K562 (cell line): ENCODE results near the gene BCAS3. TPM values are rescaled to one million over a fixed set of nuclear protein-coding genes. Genes with fewer than 3 reads are reported as not detected.

ENCODE experiments used
- ATAC-seq: fragments of 200-7000 bp; cut with Tn5 transposase; 3 replicates; pipeline ENCODE4 v1.9.1; 2020; ENCODE audit warnings: moderate library complexity
- BruUV-seq: library from RNA; stranded (reverse); fragments of 400-500 nt; replicated peaks from 2 replicates; lab custom pipeline; 2021; lab: Mats Ljungman, UMichigan
- CTCF ChIA-PET: fragments of 300-600 bp; formaldehyde crosslinking; extraction: SDS; loops from one replicate; lab custom pipeline; 2021; ENCODE audit warnings: low intra/inter-chr PET ratio; lab: Yijun Ruan, JAX
- POLR2A ChIA-PET: fragments of 300-600, 350-650 bp; sonication (Branson Sonifier 250); formaldehyde crosslinking; extraction: SDS; loops from one replicate; lab custom pipeline; 2021; ENCODE audit warnings: antibody characterized with exemption, inconsistent platforms; lab: Yijun Ruan, JAX
- DNase-seq, 4 experiments: peaks; one replicate each; pipeline versions ENCODE4 v3.0.0 to v3.0.0-alpha.2; 2011 to 2018; ENCODE audit warnings: low spot score in 3 of 4, mixed read lengths in 3 of 4; ENCODE audit errors: extremely low read depth in 1 of 4
- FAIRE-seq: peaks from 2 replicates; lab custom pipeline; 2011; peaks lifted over from hg19 to GRCh38; lab: Jason Lieb, UNC
- H2AFZ ChIP-seq: 2 replicates; pipeline ENCODE4 v1.6.0; 2011; ENCODE audit warnings: low read depth, low read length, control low read depth, inconsistent platforms
- H3K27ac ChIP-seq: fragments of 200-600 bp; 3 replicates; pipeline ENCODE4 v1.8.0; 2011; ENCODE audit warnings: low read depth, mild to moderate bottlenecking, control low read depth, inconsistent platforms, low read length, moderate library complexity, mixed read lengths; ENCODE audit errors: extremely low read depth
- H3K27me3 ChIP-seq, 2 experiments: fragments of 300-600 bp in 1 of 2; 2 replicates in 1 of 2; 3 replicates in 1 of 2; pipeline versions ENCODE4 v1.6.0 to v1.8.0; 2011; ENCODE audit warnings: inconsistent platforms in 2 of 2, low read length in 2 of 2, mild to moderate bottlenecking in 1 of 2, mixed read lengths in 1 of 2, moderate library complexity in 1 of 2; ENCODE audit not compliant: control insufficient read depth in 2 of 2, insufficient read depth in 2 of 2
- H3K36me3 ChIP-seq: fragments of 300-600 bp; 3 replicates; pipeline ENCODE4 v1.8.0; 2011; ENCODE audit warnings: mild to moderate bottlenecking, low read length, inconsistent platforms; ENCODE audit not compliant: control insufficient read depth, insufficient read depth
- H3K4me1 ChIP-seq, 2 experiments: fragments of 200-600 bp in 1 of 2; replicated peaks in 1 of 2; 2 replicates in 1 of 2; 3 replicates in 1 of 2; pipeline versions ENCODE4 v1.5.1 to v1.8.0; 2011; ENCODE audit warnings: inconsistent platforms in 2 of 2, low read length in 2 of 2, mild to moderate bottlenecking in 1 of 2, mixed read lengths in 1 of 2, moderate library complexity in 1 of 2; ENCODE audit not compliant: control insufficient read depth in 2 of 2, insufficient read depth in 2 of 2
- H3K4me2 ChIP-seq: 2 replicates; pipeline ENCODE4 v1.6.1; 2011; ENCODE audit warnings: low read length, control low read depth, inconsistent platforms, mixed read lengths; ENCODE audit not compliant: insufficient read depth
- H3K4me3 ChIP-seq: fragments of 200-600 bp; sonication (generic), shearing (Covaris generic); 2 replicates; pipeline ENCODE4 v1.5.1; 2016; ENCODE audit warnings: control low read depth, inconsistent platforms
- H3K79me2 ChIP-seq: fragments of 200-600 bp; 3 replicates; pipeline ENCODE4 v1.8.0; 2011; ENCODE audit warnings: low read length, inconsistent platforms; ENCODE audit not compliant: control insufficient read depth, insufficient read depth
- H3K9ac ChIP-seq, 2 experiments: 2 replicates each; pipeline versions ENCODE4 v1.6.0 to v1.6.1; 2011; ENCODE audit warnings: low read depth in 2 of 2, low read length in 2 of 2, control low read depth in 1 of 2, inconsistent platforms in 1 of 2, mild to moderate bottlenecking in 1 of 2, mixed read lengths in 1 of 2; ENCODE audit not compliant: insufficient read depth in 1 of 2
- H3K9me1 ChIP-seq: one replicate; pipeline ENCODE4 v1.6.0; 2011; ENCODE audit warnings: inconsistent platforms, mild to moderate bottlenecking, low read length, moderate library complexity; ENCODE audit not compliant: control insufficient read depth, insufficient read depth
- H3K9me3 ChIP-seq: replicated peaks from 2 replicates; pipeline ENCODE4 v1.5.1; 2011; ENCODE audit warnings: low read depth, low read length, inconsistent platforms; ENCODE audit not compliant: control insufficient read depth, insufficient read depth
- H4K20me1 ChIP-seq: replicated peaks from 2 replicates; pipeline ENCODE4 v1.6.1; 2011; ENCODE audit warnings: low read length, inconsistent platforms, mixed read lengths; ENCODE audit not compliant: control insufficient read depth, insufficient read depth
- FOSL1 ChIP-seq: fragments of 200-800 bp; sonication (Bioruptor generic); conservative IDR thresholded peaks from 2 replicates; pipeline ENCODE4 v1.6.1; 2016; ENCODE audit warnings: missing genetic modification characterization, missing compliant biosample characterization
- HNRNPUL1 ChIP-seq: fragments of 200-400 bp; formaldehyde crosslinking; IDR thresholded peaks from 2 replicates; pipeline ENCODE4 v1.6.1; 2017; ENCODE audit warnings: low read length
- MCM2 ChIP-seq: fragments of 450-650 bp; IDR thresholded peaks from 2 replicates; pipeline ENCODE4 v1.6.1; 2017; ENCODE audit warnings: low read depth, mild to moderate bottlenecking
- PRMT5 ChIP-seq: sonication (generic); formaldehyde crosslinking; IDR thresholded peaks from 2 replicates; pipeline ENCODE4 v1.5.0; 2020; ENCODE audit warnings: missing genetic modification reagents
- RAD21 ChIP-seq, 2 experiments: fragments of 250-450 bp in 1 of 2; fragments of 450-650 bp in 1 of 2; sonication (Bioruptor Pico) in 1 of 2; formaldehyde crosslinking in 1 of 2; IDR thresholded peaks in 1 of 2; conservative IDR thresholded peaks in 1 of 2; 2 replicates each; pipeline versions ENCODE4 v1.4.0 to v1.8.0; 2020 to 2022; ENCODE audit warnings: mild to moderate bottlenecking in 2 of 2, moderate library complexity in 1 of 2
- ZBTB33 ChIP-seq: sonication (generic); formaldehyde crosslinking; IDR thresholded peaks from 2 replicates; pipeline ENCODE4 v1.8.1; 2023; ENCODE audit warnings: mild to moderate bottlenecking, missing genetic modification reagents
- WGBS: fragments of 100-300 bp; shearing (Covaris generic); methylation state at CpG from one replicate; pipeline ENCODE4 v1.1.6; 2016; ENCODE audit warnings: low coverage, mixed read lengths; ENCODE audit not compliant: insufficient coverage; ENCODE audit errors: missing lambda C conversion rate; 5-methylcytosine and 5-hydroxymethylcytosine counted together
- in situ Hi-C: fragments of 300-500 bp; cut with MboI; formaldehyde crosslinking; loops from 4 replicates; pipeline ENCODE4 v1.15.0; 2018; ENCODE audit warnings: inconsistent platforms, mixed read lengths
- intact Hi-C: fragments of 100-400 bp; cut with micrococcal nuclease; formaldehyde crosslinking; loops from 2 replicates; pipeline ENCODE4 v1.14.2; 2022
- polyA plus RNA-seq, 8 experiments: library from polyadenylated mRNA; depleted of rRNA in 4 of 8; stranded (reverse) in 5 of 8; unstranded in 3 of 8; fragments of >200 nt; fragmentation: Nextera tagmentation in 2 of 8; fragmentation: Illumina TruSeq in 1 of 8; extraction: Ambion mirVana in 2 of 8; extraction: Trizol in 1 of 8; gene quantifications; 2 replicates each; pipeline versions ENCODE4 v1.2.1 to v1.2.3, GENCODE V29; 2011 to 2014; ENCODE audit warnings: inconsistent platforms in 1 of 8, missing spikeins in 1 of 8
- total RNA-seq, 7 experiments: library from RNA; depleted of rRNA in 6 of 7; stranded (reverse); fragments of >200 nt in 6 of 7; fragmentation: Illumina TruSeq in 2 of 7; extraction: Trizol in 2 of 7; gene quantifications; 2 replicates each; pipeline versions ENCODE4 v1.2.1 to v1.2.3, GENCODE V29; 2011 to 2021; ENCODE audit warnings: low replicate concordance in 1 of 7
- TF ChIP-seq, protein P1 (sequence below): fragments of 250-450 bp; sonication (Bioruptor Pico); IDR thresholded peaks from 2 replicates; pipeline ENCODE4 v1.8.0; 2022; ENCODE audit warnings: inconsistent platforms, mild to moderate bottlenecking, moderate library complexity, borderline replicate concordance

Gene BCAS3
- total and polyA plus RNA-seq, 9 of the 15 experiments (the other 6 are each of a cell fraction or from before 2014, with no cell fraction given), result 1.9 to 5.5 (median 3.5) TPM

GRCh38 chr17:60926466-60927183 lies 249.0 kb downstream of the BCAS3 start:
- no peaks in the 10 kb centered on the region for H3K36me3 ChIP-seq
- TF ChIP-seq PRMT5 (CRISPR knock-in tag), result no peak
- no peak for TF ChIP-seq HNRNPUL1
- TF ChIP-seq MCM2, result no peak
- no peak for TF ChIP-seq RAD21 (CRISPR knock-in tag; conservative IDR thresholded peaks at IDR 0.05 in 1 of 2, IDR thresholded peaks at IDR 0.05 in 1 of 2)
- no peak for TF ChIP-seq ZBTB33 (CRISPR knock-in tag)
- 0 out of 2 replicates have a peak, but pooled peaks have one; percentile 27 for TF ChIP-seq FOSL1 (tag)
- TF ChIP-seq, protein P1, sequence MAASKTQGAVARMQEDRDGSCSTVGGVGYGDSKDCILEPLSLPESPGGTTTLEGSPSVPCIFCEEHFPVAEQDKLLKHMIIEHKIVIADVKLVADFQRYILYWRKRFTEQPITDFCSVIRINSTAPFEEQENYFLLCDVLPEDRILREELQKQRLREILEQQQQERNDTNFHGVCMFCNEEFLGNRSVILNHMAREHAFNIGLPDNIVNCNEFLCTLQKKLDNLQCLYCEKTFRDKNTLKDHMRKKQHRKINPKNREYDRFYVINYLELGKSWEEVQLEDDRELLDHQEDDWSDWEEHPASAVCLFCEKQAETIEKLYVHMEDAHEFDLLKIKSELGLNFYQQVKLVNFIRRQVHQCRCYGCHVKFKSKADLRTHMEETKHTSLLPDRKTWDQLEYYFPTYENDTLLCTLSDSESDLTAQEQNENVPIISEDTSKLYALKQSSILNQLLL (CRISPR knock-in tag), result no peak
- no TSS peak for BruUV-seq
- no peaks in the 10 kb centered on the region for H3K27me3 ChIP-seq
- H3K9me3 ChIP-seq, result no peaks in the 10 kb centered on the region
- H3K4me2 ChIP-seq, result no peak overlapping the region
- CTCF ChIA-PET, result no interaction called here
- intact Hi-C loops (no loop called here), in situ Hi-C loops (no loop called here)
- POLR2A ChIA-PET, result no interaction called here
- H3K4me1 ChIP-seq, result no peaks in the 10 kb centered on the region
- H3K9me1 ChIP-seq, result no peaks in the 10 kb centered on the region
- FAIRE-seq (peak; percentile 11), ATAC-seq (no peak), DNase-seq (no peak)
- H2AFZ ChIP-seq, result no peak overlapping the region
- no peak overlapping the region for H3K9ac ChIP-seq
- no peaks in the 10 kb centered on the region for H3K79me2 ChIP-seq
- no peaks in the 10 kb centered on the region for H4K20me1 ChIP-seq
- 6% methylated on average over 3 of the region's 3 CpGs for WGBS
- no peak overlapping the region for H3K27ac ChIP-seq
- no peak overlapping the region for H3K4me3 ChIP-seq
